ENCODE data around the gene MB21D2. TPM values are rescaled to one million over a fixed set of nuclear protein-coding genes. Genes with fewer than 3 reads are reported as not detected.

MB21D2 gene
- total and polyA plus RNA-seq, 9 donors: 4.5 to 13.9 (median 6.0) TPM

DNA sequence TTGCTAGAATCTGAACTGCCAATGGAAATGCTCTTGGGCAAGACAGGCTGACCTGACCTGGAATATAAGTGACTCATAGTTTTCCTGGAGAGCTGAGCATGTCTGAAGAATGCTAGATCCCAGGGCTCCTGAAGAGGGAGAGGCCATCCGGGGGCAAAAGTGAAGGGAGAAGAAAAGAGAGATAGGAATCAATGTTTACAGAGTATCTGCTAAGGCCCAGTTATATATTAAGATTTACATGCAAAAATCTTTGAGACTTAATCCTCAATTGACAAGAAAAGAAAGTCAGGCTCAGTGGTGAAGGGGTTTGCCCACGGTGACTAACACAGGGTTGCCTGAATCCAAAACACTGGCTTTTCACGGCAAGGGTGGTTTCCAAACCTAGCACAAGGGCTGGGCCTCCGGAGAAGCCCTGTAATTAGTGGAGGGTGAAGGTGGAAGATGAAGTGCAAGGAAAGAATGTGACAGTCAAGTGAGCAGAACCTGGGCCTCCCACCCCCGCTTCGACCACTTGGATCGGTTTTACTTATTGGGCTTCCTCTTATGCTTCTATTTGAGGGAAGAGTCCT lies 98.6 kb downstream of the MB21D2 start:
- no peak overlapping the region for H3K27ac ChIP-seq

DNA sequence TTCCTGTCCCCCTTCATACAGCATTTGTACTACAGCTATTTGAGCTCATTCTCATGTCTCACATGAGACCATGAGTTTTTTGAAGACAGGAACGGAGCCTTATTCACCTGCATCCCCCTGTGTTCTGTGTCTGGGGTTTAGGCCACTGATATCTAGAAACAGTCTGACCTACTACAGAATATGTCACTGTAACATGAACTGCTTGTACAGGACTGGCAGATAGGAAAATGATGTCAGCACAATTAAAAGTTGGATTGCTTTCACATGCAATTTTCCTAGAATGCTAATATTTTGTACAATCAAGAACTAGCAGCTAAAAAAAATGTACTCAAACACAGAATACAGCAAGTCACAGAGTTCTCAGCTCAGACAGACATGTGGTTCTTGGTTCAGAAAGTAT lies 99.5 kb downstream of the MB21D2 start:
- TF ChIP-seq, protein P1, sequence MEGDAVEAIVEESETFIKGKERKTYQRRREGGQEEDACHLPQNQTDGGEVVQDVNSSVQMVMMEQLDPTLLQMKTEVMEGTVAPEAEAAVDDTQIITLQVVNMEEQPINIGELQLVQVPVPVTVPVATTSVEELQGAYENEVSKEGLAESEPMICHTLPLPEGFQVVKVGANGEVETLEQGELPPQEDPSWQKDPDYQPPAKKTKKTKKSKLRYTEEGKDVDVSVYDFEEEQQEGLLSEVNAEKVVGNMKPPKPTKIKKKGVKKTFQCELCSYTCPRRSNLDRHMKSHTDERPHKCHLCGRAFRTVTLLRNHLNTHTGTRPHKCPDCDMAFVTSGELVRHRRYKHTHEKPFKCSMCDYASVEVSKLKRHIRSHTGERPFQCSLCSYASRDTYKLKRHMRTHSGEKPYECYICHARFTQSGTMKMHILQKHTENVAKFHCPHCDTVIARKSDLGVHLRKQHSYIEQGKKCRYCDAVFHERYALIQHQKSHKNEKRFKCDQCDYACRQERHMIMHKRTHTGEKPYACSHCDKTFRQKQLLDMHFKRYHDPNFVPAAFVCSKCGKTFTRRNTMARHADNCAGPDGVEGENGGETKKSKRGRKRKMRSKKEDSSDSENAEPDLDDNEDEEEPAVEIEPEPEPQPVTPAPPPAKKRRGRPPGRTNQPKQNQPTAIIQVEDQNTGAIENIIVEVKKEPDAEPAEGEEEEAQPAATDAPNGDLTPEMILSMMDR (IDR thresholded peaks at IDR 0.05): no peak
- TF ChIP-seq POLR2A (IDR thresholded peaks at IDR 0.05) (no peak), EP300 (IDR thresholded peaks at IDR 0.05) (no peak)
- H3K9me3 ChIP-seq: no peaks in the 10 kb centered on the region
- peaks cover 2% of the 10 kb centered on the region for H3K4me1 ChIP-seq (ENCODE audit: insufficient read depth)
- WGBS, 3 donors: 44 to 67% (median 50%) methylated on average over 1 of the region's 1 CpG
- DNase-seq: no peak
- no peaks in the 10 kb centered on the region for H3K27me3 ChIP-seq
- intact Hi-C loops (cut with DNase I): loop anchor here (2.0 to 10.0 kb wide), 5 partner anchors 101 to 757 kb away; no protein-coding TSS in a partner anchor
- H3K27ac ChIP-seq: no peak overlapping the region
- H3K4me3 ChIP-seq: no peak overlapping the region
- no peaks in the 10 kb centered on the region for H3K36me3 ChIP-seq

More for the DNA sequence above, 98.6 kb downstream of the MB21D2 start:
- no peak for DNase-seq
- Histone ChIP-seq H3K27me3 (no peaks in the 10 kb centered on the region), H3K4me3 (no peak overlapping the region), H3K4me1 (ENCODE audit: insufficient read depth) (peaks cover 2% of the 10 kb centered on the region), H3K9me3 (no peaks in the 10 kb centered on the region), H3K36me3 (no peaks in the 10 kb centered on the region)
- TF ChIP-seq POLR2A (IDR thresholded peaks at IDR 0.05) (no peak), EP300 (IDR thresholded peaks at IDR 0.05) (no peak)
- TF ChIP-seq, protein P1 (IDR thresholded peaks at IDR 0.05): no peak
- WGBS, 3 donors: 64 to 70% (median 66%) methylated on average over 7 of the region's 7 CpGs
- intact Hi-C loops (cut with DNase I): loop anchor here (2.0 to 10.0 kb wide), 5 partner anchors 100 to 756 kb away; no protein-coding TSS in a partner anchor

DNA sequence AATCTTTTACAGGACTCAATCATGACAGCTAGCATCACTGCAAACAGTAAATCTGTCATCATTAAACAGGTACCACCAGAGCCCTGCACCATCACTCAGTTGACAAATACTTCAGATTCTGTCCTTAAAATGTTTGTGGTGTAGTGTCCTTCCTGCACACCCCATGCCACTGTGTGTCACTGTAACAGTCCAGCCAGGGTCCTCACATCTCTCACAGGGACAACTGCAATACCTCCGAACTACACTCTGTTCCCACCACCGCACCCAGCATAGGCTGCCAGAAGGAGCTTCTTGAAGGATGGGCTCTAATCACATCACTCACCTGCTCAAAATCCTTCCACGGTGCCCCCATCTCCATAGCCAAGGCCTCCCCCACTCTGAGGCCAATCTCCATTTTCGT lies 100.2 kb downstream of the MB21D2 start:
- intact Hi-C loops (cut with DNase I): loop anchor here (5.0 to 10.0 kb wide), 4 partner anchors 220 to 757 kb away; no protein-coding TSS in a partner anchor
- no peak for DNase-seq
- Histone ChIP-seq H3K36me3 (no peaks in the 10 kb centered on the region), H3K27ac (no peak overlapping the region), H3K4me1 (ENCODE audit: insufficient read depth) (peaks cover 2% of the 10 kb centered on the region), H3K27me3 (no peaks in the 10 kb centered on the region), H3K9me3 (no peaks in the 10 kb centered on the region), H3K4me3 (no peak overlapping the region)
- 87 to 91% (median 90%) methylated on average over 4 of the region's 4 CpGs for WGBS, 3 donors
- TF ChIP-seq EP300 (IDR thresholded peaks at IDR 0.05): no peak

DNA sequence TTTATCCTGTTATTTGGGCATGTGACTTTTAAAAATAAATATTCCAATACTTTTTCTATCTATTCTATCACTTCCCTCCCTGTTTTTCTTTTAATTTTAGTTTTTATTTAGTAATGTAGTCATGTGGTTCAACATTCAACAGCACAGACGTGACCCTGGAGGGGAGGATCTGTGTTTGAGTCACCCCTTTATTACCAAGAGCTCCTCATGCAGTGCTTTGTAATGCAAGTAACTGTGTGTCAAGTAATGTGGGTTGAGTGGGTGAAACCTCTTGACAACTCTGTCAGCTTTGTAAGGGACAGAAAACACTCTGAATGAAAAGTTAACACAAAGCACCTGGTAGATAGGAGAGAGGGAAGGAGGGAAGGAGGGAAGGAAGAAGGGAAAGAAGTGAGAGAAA lies 100.6 kb downstream of the MB21D2 start:
- no peaks in the 10 kb centered on the region for H3K27me3 ChIP-seq
- no peak for DNase-seq
- TF ChIP-seq, protein P1 (IDR thresholded peaks at IDR 0.05): no peak
- no peak for TF ChIP-seq POLR2A (IDR thresholded peaks at IDR 0.05)
- TF ChIP-seq EP300 (IDR thresholded peaks at IDR 0.05): no peak
- H3K4me3 ChIP-seq: no peak overlapping the region
- H3K27ac ChIP-seq: no peak overlapping the region
- intact Hi-C loops (cut with DNase I): loop anchor here (5.0 to 10.0 kb wide), 4 partner anchors 220 to 758 kb away; no protein-coding TSS in a partner anchor
- no peaks in the 10 kb centered on the region for H3K9me3 ChIP-seq
- no peaks in the 10 kb centered on the region for H3K36me3 ChIP-seq
- 59 to 77% (median 68%) methylated on average over 1 of the region's 1 CpG for WGBS, 3 donors
- peaks cover 2% of the 10 kb centered on the region for H3K4me1 ChIP-seq (ENCODE audit: insufficient read depth)

DNA sequence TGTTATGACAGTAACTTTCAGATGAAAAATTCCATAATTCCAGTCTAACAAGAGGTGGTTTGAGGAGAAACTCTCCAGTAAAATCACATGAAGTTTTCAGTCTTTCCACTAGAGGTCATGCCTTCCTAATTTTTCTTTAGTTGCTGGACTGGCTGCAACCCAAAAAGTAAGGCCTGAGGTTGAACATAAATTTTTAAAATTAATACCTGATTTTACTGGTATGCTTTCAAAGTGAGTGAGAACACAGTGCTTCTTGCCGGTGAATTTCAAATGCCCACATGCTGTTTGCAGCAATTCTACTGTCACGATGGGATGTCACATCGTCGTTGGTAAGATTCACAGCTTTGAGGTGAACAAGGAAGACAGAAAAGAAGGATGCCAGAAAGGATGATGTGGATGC lies 101.3 kb downstream of the MB21D2 start:
- no peaks in the 10 kb centered on the region for H3K36me3 ChIP-seq
- H3K4me1 ChIP-seq (ENCODE audit: insufficient read depth): peaks cover 2% of the 10 kb centered on the region
- no peak for DNase-seq
- no peaks in the 10 kb centered on the region for H3K27me3 ChIP-seq
- H3K4me3 ChIP-seq: no peak overlapping the region
- no peak overlapping the region for H3K27ac ChIP-seq
- H3K9me3 ChIP-seq: no peaks in the 10 kb centered on the region
- intact Hi-C loops (cut with DNase I): loop anchor here (5.0 to 10.0 kb wide), 4 partner anchors 221 to 758 kb away; no protein-coding TSS in a partner anchor
- TF ChIP-seq EP300 (IDR thresholded peaks at IDR 0.05) (no peak), POLR2A (IDR thresholded peaks at IDR 0.05) (no peak)
- TF ChIP-seq, protein P1 (IDR thresholded peaks at IDR 0.05): peak; percentile 54 to 74 (median 73)
- WGBS, 3 donors: 61 to 68% (median 63%) methylated on average over 4 of the region's 4 CpGs
